ENCODE data around the gene TK1. TPM values are rescaled to one million over a fixed set of nuclear protein-coding genes. Genes with fewer than 3 reads are reported as not detected.

Gene TK1
- total RNA-seq, 1 experiment from 2014 or later = 190 TPM

DNA sequence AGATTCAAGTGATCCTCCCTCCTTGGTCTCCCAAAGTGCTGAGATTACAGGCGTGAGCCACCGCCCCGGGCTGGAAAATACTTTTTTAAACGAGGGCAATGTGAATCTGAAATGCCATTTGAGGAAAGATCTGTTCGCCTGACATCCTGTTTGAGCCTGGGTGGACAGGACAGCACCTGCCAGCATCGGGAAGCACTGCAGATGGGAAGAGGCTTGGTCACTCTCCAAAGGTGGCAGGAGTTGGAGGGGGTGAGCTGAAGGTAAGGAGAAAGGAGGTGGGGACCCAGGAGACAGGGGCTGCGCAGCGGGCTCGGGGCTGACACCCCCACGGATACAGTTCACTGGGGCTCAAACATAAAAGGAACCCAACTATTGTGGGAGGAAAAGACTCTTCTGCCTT is 23.3 kb upstream of the TK1 start:
- Mint-ChIP-seq H3K4me1 (ENCODE audit: low read depth, unreplicated experiment) (no peaks in the 10 kb centered on the region), H3K36me3 (ENCODE audit: insufficient read depth, unreplicated experiment) (peaks cover 12% of the 10 kb centered on the region), H3K9me3 (ENCODE audit: unreplicated experiment) (no peaks in the 10 kb centered on the region), H3K4me3 (ENCODE audit: unreplicated experiment) (no peak overlapping the region), H3K27me3 (ENCODE audit: insufficient read depth, unreplicated experiment) (no peaks in the 10 kb centered on the region), H3K27ac (ENCODE audit: unreplicated experiment) (no peak overlapping the region)
- intact Hi-C loops (cut with micrococcal nuclease; ENCODE audit: unreplicated experiment) = no loop called here
- no peaks in the 10 kb centered on the region for H3K27me3 ChIP-seq (replicated peaks; ENCODE audit: control insufficient read depth, insufficient read depth, low read length)
- no peaks in the 10 kb centered on the region; the same call in none of the 2 replicates for H3K36me3 ChIP-seq (ENCODE audit: control insufficient read depth, insufficient read depth, low read length)
- H3K4me1 ChIP-seq = no peaks in the 10 kb centered on the region
- no peak overlapping the region for H3K4me3 ChIP-seq (ENCODE audit: low read depth, low read length)
- TF ChIP-seq, protein P1, sequence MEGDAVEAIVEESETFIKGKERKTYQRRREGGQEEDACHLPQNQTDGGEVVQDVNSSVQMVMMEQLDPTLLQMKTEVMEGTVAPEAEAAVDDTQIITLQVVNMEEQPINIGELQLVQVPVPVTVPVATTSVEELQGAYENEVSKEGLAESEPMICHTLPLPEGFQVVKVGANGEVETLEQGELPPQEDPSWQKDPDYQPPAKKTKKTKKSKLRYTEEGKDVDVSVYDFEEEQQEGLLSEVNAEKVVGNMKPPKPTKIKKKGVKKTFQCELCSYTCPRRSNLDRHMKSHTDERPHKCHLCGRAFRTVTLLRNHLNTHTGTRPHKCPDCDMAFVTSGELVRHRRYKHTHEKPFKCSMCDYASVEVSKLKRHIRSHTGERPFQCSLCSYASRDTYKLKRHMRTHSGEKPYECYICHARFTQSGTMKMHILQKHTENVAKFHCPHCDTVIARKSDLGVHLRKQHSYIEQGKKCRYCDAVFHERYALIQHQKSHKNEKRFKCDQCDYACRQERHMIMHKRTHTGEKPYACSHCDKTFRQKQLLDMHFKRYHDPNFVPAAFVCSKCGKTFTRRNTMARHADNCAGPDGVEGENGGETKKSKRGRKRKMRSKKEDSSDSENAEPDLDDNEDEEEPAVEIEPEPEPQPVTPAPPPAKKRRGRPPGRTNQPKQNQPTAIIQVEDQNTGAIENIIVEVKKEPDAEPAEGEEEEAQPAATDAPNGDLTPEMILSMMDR (IDR thresholded peaks at IDR 0.05; ENCODE audit: insufficient read depth in 1 of 2, low read depth in 1 of 2, low read length in 1 of 2, severe bottlenecking in 1 of 2, unreplicated experiment in 1 of 2) = no peak
- BruUV-seq (replicated peaks) = no TSS peak
- POLR2A ChIA-PET = no interaction called here
- CTCF ChIA-PET = no interaction called here
- H3K9me3 ChIP-seq = no peaks in the 10 kb centered on the region
- DNase-seq = no peak

DNA sequence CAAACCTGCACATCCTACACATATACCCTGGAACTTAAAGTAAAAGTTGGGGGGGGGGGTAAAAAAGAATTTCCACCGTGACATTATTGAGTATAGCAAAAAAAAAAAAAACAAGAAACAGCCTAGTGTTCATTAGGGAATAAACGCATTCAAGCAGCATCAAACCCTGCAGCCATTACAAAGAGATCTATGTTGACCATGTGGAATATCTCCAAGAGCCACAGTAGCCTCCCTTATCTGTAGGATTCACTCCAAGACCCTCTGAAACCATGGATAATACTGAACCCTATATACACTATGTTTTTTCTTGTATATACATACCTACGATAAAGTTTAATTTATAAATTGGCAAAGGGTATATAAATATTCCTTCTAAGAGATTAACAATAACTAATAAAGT is 21.6 kb upstream of the TK1 start:
- H3K36me3 Mint-ChIP-seq (ENCODE audit: insufficient read depth, unreplicated experiment) = peaks cover 6% of the 10 kb centered on the region
- intact Hi-C loops (cut with micrococcal nuclease; ENCODE audit: unreplicated experiment) = no loop called here
- POLR2A ChIA-PET = interaction anchor here (0.5 kb wide), 1 partner anchor 108 kb away, joined by 8 read pairs; no protein-coding TSS in a partner anchor
- no peaks in the 10 kb centered on the region for H3K9me3 ChIP-seq
- no TSS peak for BruUV-seq (replicated peaks)
- no peaks in the 10 kb centered on the region for H3K27me3 Mint-ChIP-seq (ENCODE audit: insufficient read depth, unreplicated experiment)
- H3K9me3 Mint-ChIP-seq (ENCODE audit: unreplicated experiment) = no peaks in the 10 kb centered on the region
- H3K4me3 Mint-ChIP-seq (ENCODE audit: unreplicated experiment) = no peak overlapping the region
- no peak overlapping the region for H3K4me3 ChIP-seq (ENCODE audit: low read depth, low read length)
- CTCF ChIA-PET = no interaction called here
- TF ChIP-seq, protein P1 (IDR thresholded peaks at IDR 0.05; ENCODE audit: insufficient read depth in 1 of 2, low read depth in 1 of 2, low read length in 1 of 2, severe bottlenecking in 1 of 2, unreplicated experiment in 1 of 2) = no peak
- H3K4me1 ChIP-seq = no peaks in the 10 kb centered on the region
- no peaks in the 10 kb centered on the region; the same call in none of the 2 replicates for H3K36me3 ChIP-seq (ENCODE audit: control insufficient read depth, insufficient read depth, low read length)
- no peaks in the 10 kb centered on the region for H3K27me3 ChIP-seq (replicated peaks; ENCODE audit: control insufficient read depth, insufficient read depth, low read length)
- no peak overlapping the region for H3K27ac Mint-ChIP-seq (ENCODE audit: unreplicated experiment)
- DNase-seq = no peak
- H3K4me1 Mint-ChIP-seq (ENCODE audit: low read depth, unreplicated experiment) = no peaks in the 10 kb centered on the region

DNA sequence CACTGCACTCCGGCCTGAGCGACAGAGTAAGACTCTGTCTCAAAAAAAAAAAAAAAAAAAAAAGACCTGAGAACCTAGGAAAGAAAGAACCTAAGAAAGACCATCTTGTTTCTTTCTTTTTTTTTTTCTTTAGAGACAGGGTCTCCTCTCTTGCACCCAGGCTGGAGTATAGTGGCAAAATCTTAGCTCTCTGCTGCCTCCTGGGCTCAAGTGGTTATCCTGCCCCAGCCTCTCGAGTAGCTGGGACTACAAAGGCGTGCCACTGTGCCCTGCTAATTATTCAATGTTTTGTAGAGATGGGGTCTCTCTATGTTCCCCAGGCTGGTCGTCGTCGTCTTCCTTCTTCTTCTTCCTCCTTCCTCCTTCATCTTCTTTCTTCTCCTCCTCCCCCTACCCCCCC is 19.4 kb upstream of the TK1 start:
- no peaks in the 10 kb centered on the region for H3K9me3 ChIP-seq
- TF ChIP-seq, protein P1 (IDR thresholded peaks at IDR 0.05; ENCODE audit: insufficient read depth in 1 of 2, low read depth in 1 of 2, low read length in 1 of 2, severe bottlenecking in 1 of 2, unreplicated experiment in 1 of 2) = no peak
- H3K4me3 ChIP-seq (ENCODE audit: low read depth, low read length) = no peak overlapping the region
- H3K4me1 ChIP-seq = no peaks in the 10 kb centered on the region
- no peak for DNase-seq
- no TSS peak for BruUV-seq (replicated peaks)
- no peaks in the 10 kb centered on the region for H3K9me3 Mint-ChIP-seq (ENCODE audit: unreplicated experiment)
- CTCF ChIA-PET = interaction anchor here (0.7 to 1.7 kb wide), 4 partner anchors 20 to 140 kb away, joined by 4 to 5 read pairs (median 4); partner anchors contain the start of gene TK1
- H3K27me3 ChIP-seq (replicated peaks; ENCODE audit: control insufficient read depth, insufficient read depth, low read length) = no peaks in the 10 kb centered on the region
- H3K36me3 ChIP-seq (ENCODE audit: control insufficient read depth, insufficient read depth, low read length) = no peaks in the 10 kb centered on the region; the same call in 1 of the 2 replicates
- no peak overlapping the region for H3K4me3 Mint-ChIP-seq (ENCODE audit: unreplicated experiment)
- H3K36me3 Mint-ChIP-seq (ENCODE audit: insufficient read depth, unreplicated experiment) = peaks cover 6% of the 10 kb centered on the region
- no peaks in the 10 kb centered on the region for H3K27me3 Mint-ChIP-seq (ENCODE audit: insufficient read depth, unreplicated experiment)
- no peak overlapping the region for H3K27ac Mint-ChIP-seq (ENCODE audit: unreplicated experiment)
- POLR2A ChIA-PET = no interaction called here
- no peaks in the 10 kb centered on the region for H3K4me1 Mint-ChIP-seq (ENCODE audit: low read depth, unreplicated experiment)
- intact Hi-C loops (cut with micrococcal nuclease; ENCODE audit: unreplicated experiment) = no loop called here
